GM12878 (cell line): ENCODE measurements around the gene TMEM256. TPM values are rescaled to one million over a fixed set of nuclear protein-coding genes. Genes with fewer than 3 reads are reported as not detected.
A peak's percentile ranks its signal among the peaks of the same experiment; 100 is the strongest.

Source experiments
- ATAC-seq: fragments of 200-7000 bp; cut with Tn5 transposase; 3 replicates; pipeline ENCODE4 v1.9.1; 2020; ENCODE audit warnings: mild to moderate bottlenecking, moderate library complexity
- BruUV-seq: library from RNA; stranded (reverse); fragments of 400-500 nt; replicated peaks from 2 replicates; lab custom pipeline; 2021; lab: Mats Ljungman, UMichigan
- CTCF ChIA-PET: fragments of 300-600 bp; sonication (Branson Sonifier 250); formaldehyde crosslinking; extraction: SDS; loops from one replicate; lab custom pipeline; 2021; ENCODE audit warnings: inconsistent platforms; lab: Yijun Ruan, JAX
- POLR2A ChIA-PET: fragments of 350-600 bp; formaldehyde crosslinking; extraction: SDS; loops from one replicate; lab custom pipeline; 2021; ENCODE audit warnings: inconsistent platforms; lab: Charles Lee
- RAD21 ChIA-PET: fragments of 300-600 bp; sonication (Branson Sonifier 250); formaldehyde crosslinking; loops from one replicate; lab custom pipeline; 2023; ENCODE audit warnings: antibody characterized with exemption; ENCODE audit not compliant: unreplicated experiment; lab: Charles Lee
- SMC1A ChIA-PET: fragments of 300-600 bp; sonication (Branson Sonifier 250); formaldehyde crosslinking; loops from one replicate; lab custom pipeline; 2023; ENCODE audit not compliant: unreplicated experiment, uncharacterized antibody; lab: Charles Lee
- DNase-seq: peaks from one replicate; pipeline ENCODE4 v3.0.0-alpha.2; 2011; ENCODE audit warnings: low read depth, low spot score
- FAIRE-seq: peaks from 3 replicates; lab custom pipeline; 2011; peaks lifted over from hg19 to GRCh38; lab: Jason Lieb, UNC
- H2AFZ ChIP-seq: 2 replicates; pipeline ENCODE4 v1.6.0; 2011; ENCODE audit warnings: low read depth, low read length, control low read depth; ENCODE audit not compliant: control insufficient read depth
- H3K27ac ChIP-seq: 2 replicates; pipeline ENCODE4 v1.5.1; 2011; ENCODE audit warnings: control low read depth; ENCODE audit not compliant: control insufficient read depth, insufficient read depth
- H3K27me3 ChIP-seq, 2 experiments: replicated peaks in 1 of 2; 2 replicates each; pipeline versions ENCODE4 v1.6.0 to v1.6.1; 2011; ENCODE audit warnings: low read length in 1 of 2; ENCODE audit not compliant: control insufficient read depth in 2 of 2, insufficient read depth in 2 of 2
- H3K36me3 ChIP-seq, 2 experiments: 2 replicates each; pipeline ENCODE4 v1.5.1; 2011; ENCODE audit warnings: low read length in 1 of 2; ENCODE audit not compliant: control insufficient read depth in 2 of 2, insufficient read depth in 2 of 2
- H3K4me1 ChIP-seq: 2 replicates; pipeline ENCODE4 v1.6.1; 2011; ENCODE audit warnings: mild to moderate bottlenecking, low read length, moderate library complexity, mixed read lengths; ENCODE audit not compliant: control insufficient read depth, insufficient read depth
- H3K4me2 ChIP-seq: 2 replicates; pipeline ENCODE4 v1.6.0; 2011; ENCODE audit warnings: control low read depth; ENCODE audit not compliant: control insufficient read depth, insufficient read depth
- H3K4me3 ChIP-seq: fragments of 200-600 bp; sonication (generic); 2 replicates; pipeline ENCODE4 v1.5.1; 2016
- H3K79me2 ChIP-seq: 2 replicates; pipeline ENCODE4 v1.6.0; 2011; ENCODE audit warnings: low read length; ENCODE audit not compliant: control insufficient read depth, insufficient read depth
- H3K9ac ChIP-seq: 2 replicates; pipeline ENCODE4 v1.8.0; 2011; ENCODE audit warnings: low read length, control low read depth, mixed read lengths; ENCODE audit not compliant: control insufficient read depth, insufficient read depth
- H3K9me3 ChIP-seq: replicated peaks from 3 replicates; pipeline ENCODE4 v1.5.1; 2011; ENCODE audit warnings: mild to moderate bottlenecking, low read length; ENCODE audit not compliant: control insufficient read depth, insufficient read depth
- H4K20me1 ChIP-seq: 2 replicates; pipeline ENCODE4 v1.6.0; 2011; ENCODE audit not compliant: control insufficient read depth, insufficient read depth
- MYB ChIP-seq: fragments of 150-350 bp; IDR thresholded peaks from 2 replicates; pipeline ENCODE4 v1.6.1; 2014; ENCODE audit warnings: mild to moderate bottlenecking, low read depth, low read length, borderline replicate concordance
- RAD21 ChIP-seq: IDR thresholded peaks from 2 replicates; pipeline ENCODE4 v1.6.1; 2011; ENCODE audit warnings: mild to moderate bottlenecking, low read depth, low read length, moderate library complexity; ENCODE audit not compliant: insufficient read depth
- RAD51 ChIP-seq: fragments of 450-650 bp; IDR thresholded peaks from 2 replicates; pipeline ENCODE4 v1.6.1; 2016; ENCODE audit warnings: moderate library complexity, mild to moderate bottlenecking, inconsistent platforms
- RB1 ChIP-seq: fragments of 450-650 bp; formaldehyde crosslinking; IDR thresholded peaks from 2 replicates; pipeline ENCODE4 v1.6.1; 2017; ENCODE audit warnings: mild to moderate bottlenecking, borderline replicate concordance
- SIX5 ChIP-seq: IDR thresholded peaks from 2 replicates; pipeline ENCODE4 v1.6.1; 2011; ENCODE audit warnings: mild to moderate bottlenecking, low read depth, low read length, moderate library complexity; ENCODE audit not compliant: severe bottlenecking
- SMC3 ChIP-seq: IDR thresholded peaks from 2 replicates; pipeline ENCODE4 v1.6.1; 2011; ENCODE audit warnings: low read length, improper control_type of control experiment, borderline replicate concordance
- ZNF622 ChIP-seq: fragments of 450-650 bp; IDR thresholded peaks from 2 replicates; pipeline ENCODE4 v1.6.1; 2017; ENCODE audit warnings: mild to moderate bottlenecking, inconsistent platforms
- ZSCAN29 ChIP-seq: fragments of 450-650 bp; IDR thresholded peaks from 2 replicates; pipeline ENCODE4 v1.6.1; 2017; ENCODE audit warnings: mild to moderate bottlenecking, moderate library complexity
- WGBS: methylation state at CpG from one replicate; pipeline ENCODE4 v1.1.6; 2016; ENCODE audit warnings: low lambda C conversion rate; ENCODE audit not compliant: insufficient replicate concordance, insufficient coverage; ENCODE audit errors: missing lambda C conversion rate; 5-methylcytosine and 5-hydroxymethylcytosine counted together
- in situ Hi-C: fragments of 300-500 bp; cut with MboI; formaldehyde crosslinking; loops from 9 replicates; pipeline ENCODE4 v1.14.3; 2018; ENCODE audit warnings: mixed read lengths
- intact Hi-C: fragments of 100-400 bp; cut with micrococcal nuclease; formaldehyde crosslinking; loops from one replicate; pipeline ENCODE4 v1.14.2; 2022; ENCODE audit not compliant: unreplicated experiment
- polyA plus RNA-seq, 11 experiments: library from polyadenylated mRNA; depleted of rRNA in 4 of 11; unstranded in 6 of 11; stranded (reverse) in 5 of 11; fragments of >200 nt; fragmentation: Nextera tagmentation in 4 of 11; fragmentation: Illumina TruSeq in 1 of 11; extraction: Ambion mirVana in 4 of 11; extraction: Trizol in 1 of 11; gene quantifications; 1 replicate in 1 of 11; 2 replicates in 10 of 11; pipeline versions ENCODE4 v1.2.1 to v1.2.3, GENCODE V29; 2011 to 2016; ENCODE audit warnings: inconsistent platforms in 2 of 11, missing spikeins in 2 of 11, low read depth in 1 of 11
- total RNA-seq, 4 experiments: library from RNA; depleted of rRNA in 3 of 4; stranded (reverse); fragments of >200 nt in 3 of 4; fragmentation: Illumina TruSeq in 1 of 4; extraction: Trizol in 1 of 4; gene quantifications; 2 replicates each; pipeline versions ENCODE4 v1.2.1 to v1.2.3, GENCODE V29; 2013 to 2021
- TF ChIP-seq, protein P1 (sequence below), 3 experiments: IDR thresholded peaks in 2 of 3; conservative IDR thresholded peaks in 1 of 3; 2 replicates each; pipeline ENCODE4 v1.5.1; 2011; ENCODE audit warnings: low read depth in 3 of 3, low read length in 3 of 3, mild to moderate bottlenecking in 3 of 3, control low read depth in 2 of 3, moderate library complexity in 2 of 3, inconsistent platforms in 1 of 3, mixed read lengths in 1 of 3; ENCODE audit not compliant: control insufficient read depth in 2 of 3, insufficient read depth in 1 of 3; ENCODE audit errors: extremely low read depth in 1 of 3
- TF ChIP-seq, protein P2 (sequence below): fragments of 450-650 bp; IDR thresholded peaks from 2 replicates; pipeline ENCODE4 v1.6.1; 2016; ENCODE audit warnings: mild to moderate bottlenecking

TMEM256 gene
- total and polyA plus RNA-seq, 10 of the 15 experiments (the other 5 are each of a cell fraction or from before 2014, with no cell fraction given), result 57.3 to 342 (median 95.7) TPM

DNA sequence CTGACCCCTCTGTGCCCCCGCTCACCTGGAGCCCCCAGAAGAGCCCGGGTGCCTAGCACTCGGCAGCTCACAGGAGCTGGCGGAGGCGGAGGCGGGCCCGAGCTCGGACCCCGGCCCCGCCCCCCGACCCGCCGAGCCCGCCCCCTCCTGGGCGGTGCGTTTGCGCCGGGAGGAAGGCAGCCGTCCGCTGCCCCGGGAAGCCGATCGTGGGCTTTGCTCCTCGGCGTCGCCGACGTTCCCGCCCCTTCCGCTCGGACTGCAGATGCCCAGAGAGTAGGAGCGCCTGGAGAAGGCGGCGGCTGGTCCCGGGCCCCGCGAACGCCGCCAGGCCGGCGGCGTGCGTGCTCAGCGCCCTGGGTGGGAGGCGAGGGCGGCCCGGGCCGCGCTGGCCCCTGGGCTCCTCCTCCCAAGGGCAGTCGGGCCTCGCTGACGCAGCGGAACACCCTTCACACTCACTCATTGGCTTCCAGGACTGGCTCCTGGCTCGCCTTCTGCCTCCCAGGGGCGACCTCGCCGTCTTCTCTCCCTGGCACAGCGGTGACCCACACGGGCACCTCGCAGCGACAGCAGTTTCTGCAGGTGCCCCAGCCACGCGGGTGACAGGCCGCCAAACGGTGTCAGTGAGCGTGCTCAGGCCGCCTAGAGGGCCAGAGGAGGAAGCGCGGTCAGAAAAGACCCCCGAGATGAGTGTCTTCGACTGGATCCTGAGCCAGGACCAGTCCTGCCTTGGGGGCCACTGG lies 9.3 kb downstream of the TMEM256 start, which contains the start of gene PLSCR3 (continued):
- TF ChIP-seq, protein P1, sequence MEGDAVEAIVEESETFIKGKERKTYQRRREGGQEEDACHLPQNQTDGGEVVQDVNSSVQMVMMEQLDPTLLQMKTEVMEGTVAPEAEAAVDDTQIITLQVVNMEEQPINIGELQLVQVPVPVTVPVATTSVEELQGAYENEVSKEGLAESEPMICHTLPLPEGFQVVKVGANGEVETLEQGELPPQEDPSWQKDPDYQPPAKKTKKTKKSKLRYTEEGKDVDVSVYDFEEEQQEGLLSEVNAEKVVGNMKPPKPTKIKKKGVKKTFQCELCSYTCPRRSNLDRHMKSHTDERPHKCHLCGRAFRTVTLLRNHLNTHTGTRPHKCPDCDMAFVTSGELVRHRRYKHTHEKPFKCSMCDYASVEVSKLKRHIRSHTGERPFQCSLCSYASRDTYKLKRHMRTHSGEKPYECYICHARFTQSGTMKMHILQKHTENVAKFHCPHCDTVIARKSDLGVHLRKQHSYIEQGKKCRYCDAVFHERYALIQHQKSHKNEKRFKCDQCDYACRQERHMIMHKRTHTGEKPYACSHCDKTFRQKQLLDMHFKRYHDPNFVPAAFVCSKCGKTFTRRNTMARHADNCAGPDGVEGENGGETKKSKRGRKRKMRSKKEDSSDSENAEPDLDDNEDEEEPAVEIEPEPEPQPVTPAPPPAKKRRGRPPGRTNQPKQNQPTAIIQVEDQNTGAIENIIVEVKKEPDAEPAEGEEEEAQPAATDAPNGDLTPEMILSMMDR (IDR thresholded peaks at IDR 0.05 in 2 of 3, conservative IDR thresholded peaks at IDR 0.05 in 1 of 3; ENCODE audit: control insufficient read depth in 2 of 3, extremely low read depth in 1 of 3, insufficient read depth in 1 of 3, low read depth in 3 of 3, low read length in 3 of 3), result peak; percentile 7 to 56 (median 44); a peak in 4 of 6 replicates
- TF ChIP-seq SMC3 (0 out of 2 replicates have a peak, but pooled peaks have one; percentile 16), ZNF622 (no peak), RB1 (0 out of 2 replicates have a peak, but pooled peaks have one; percentile 53)

DNA sequence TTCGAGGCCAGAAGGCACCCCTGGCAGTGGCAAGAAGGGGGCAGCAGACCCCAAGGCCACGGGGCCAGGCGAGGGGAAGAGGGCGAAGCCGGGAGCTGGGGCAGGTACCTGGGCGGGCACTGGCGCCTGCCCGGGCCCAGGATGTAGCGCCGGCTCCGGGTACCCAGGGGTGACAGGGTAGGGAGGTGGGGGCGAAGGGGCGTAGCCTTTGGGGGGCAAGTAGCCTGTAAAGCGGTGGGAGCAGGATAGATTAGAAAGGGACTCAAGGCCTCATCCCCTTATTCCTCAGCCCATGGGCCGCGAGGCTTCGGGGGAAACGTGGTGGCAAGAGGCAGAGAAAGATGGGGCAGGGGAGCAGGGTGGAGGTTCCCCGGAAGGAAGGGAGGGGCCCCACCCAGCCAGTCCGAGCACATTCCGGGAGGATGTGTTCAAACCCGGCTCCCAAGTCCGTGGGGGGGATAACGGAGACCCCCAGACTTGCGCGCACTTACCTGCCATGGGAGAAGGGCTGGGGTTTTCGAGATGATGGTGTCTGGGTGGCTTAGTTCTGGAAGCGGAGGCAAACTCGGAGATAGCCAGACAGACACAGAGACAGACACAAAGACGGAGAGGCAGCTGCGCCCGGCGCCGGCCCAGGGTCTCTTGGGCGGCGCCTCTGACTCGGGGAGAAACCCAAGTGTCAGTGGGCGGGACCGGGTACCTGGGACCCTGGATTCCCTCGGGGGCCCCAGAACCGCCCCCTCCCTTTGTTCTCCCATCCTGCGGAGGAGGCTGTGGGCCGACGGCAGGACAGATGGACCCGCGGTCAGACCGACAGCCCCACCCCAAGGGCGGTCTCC lies 10.1 kb downstream of the TMEM256 start:
- no peaks in the 10 kb centered on the region for H3K27me3 ChIP-seq
- TF ChIP-seq MYB (no peak), RAD21 (peak; percentile 39; the same call in 1 of the 2 replicates), ZSCAN29 (no peak), SIX5 (no peak), RAD51 (no peak)
- TF ChIP-seq, protein P1 (IDR thresholded peaks at IDR 0.05 in 2 of 3, conservative IDR thresholded peaks at IDR 0.05 in 1 of 3; ENCODE audit: control insufficient read depth in 2 of 3, extremely low read depth in 1 of 3, insufficient read depth in 1 of 3, low read depth in 3 of 3, low read length in 3 of 3), result 0 out of 6 replicates have a peak, but pooled peaks of 1 of the 3 experiments have one; percentile 11
- TF ChIP-seq, protein P2, sequence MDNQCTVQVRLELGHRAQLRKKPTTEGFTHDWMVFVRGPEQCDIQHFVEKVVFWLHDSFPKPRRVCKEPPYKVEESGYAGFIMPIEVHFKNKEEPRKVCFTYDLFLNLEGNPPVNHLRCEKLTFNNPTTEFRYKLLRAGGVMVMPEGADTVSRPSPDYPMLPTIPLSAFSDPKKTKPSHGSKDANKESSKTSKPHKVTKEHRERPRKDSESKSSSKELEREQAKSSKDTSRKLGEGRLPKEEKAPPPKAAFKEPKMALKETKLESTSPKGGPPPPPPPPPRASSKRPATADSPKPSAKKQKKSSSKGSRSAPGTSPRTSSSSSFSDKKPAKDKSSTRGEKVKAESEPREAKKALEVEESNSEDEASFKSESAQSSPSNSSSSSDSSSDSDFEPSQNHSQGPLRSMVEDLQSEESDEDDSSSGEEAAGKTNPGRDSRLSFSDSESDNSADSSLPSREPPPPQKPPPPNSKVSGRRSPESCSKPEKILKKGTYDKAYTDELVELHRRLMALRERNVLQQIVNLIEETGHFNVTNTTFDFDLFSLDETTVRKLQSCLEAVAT, result 0 out of 2 replicates have a peak, but pooled peaks have one; percentile 55

More for the DNA sequence above, 10.1 kb downstream of the TMEM256 start:
- Histone ChIP-seq H3K9ac (peak overlapping the region; percentile 85), H4K20me1 (no peaks in the 10 kb centered on the region), H3K9me3 (no peaks in the 10 kb centered on the region), H3K4me2 (peak overlapping the region; percentile 96), H3K4me3 (peak overlapping the region; percentile 80), H3K36me3 (no peaks in the 10 kb centered on the region), H3K79me2 (peaks cover 2% of the 10 kb centered on the region), H3K27ac (peak overlapping the region; percentile 58), H3K4me1 (no peaks in the 10 kb centered on the region), H2AFZ (peak overlapping the region; percentile 89)
- TSS peak; percentile 67 for BruUV-seq
- ATAC-seq (peak; percentile 70), FAIRE-seq (peak; percentile 31), DNase-seq (no peak)
- ChIA-PET SMC1A (no interaction called here), RAD21 (interaction anchor here (1.0 to 1.3 kb wide), 6 partner anchors 10 to 167 kb away, joined by 3 to 10 read pairs (median 4); partner anchors contain the start of genes ACAP1, TMEM102, TMEM256 and TNFSF12), CTCF (interaction anchor here (0.6 to 1.5 kb wide), 3 partner anchors 94 to 167 kb away, joined by 3 to 10 read pairs (median 4); partner anchors contain the start of gene SENP3), POLR2A (interaction anchor here (0.9 to 3.2 kb wide), 2 partner anchors 10 to 92 kb away, joined by 3 to 23 read pairs; partner anchors contain the start of gene TMEM256)
- in situ Hi-C loops (no loop called here), intact Hi-C loops (no loop called here)
- WGBS, result 7% methylated on average over 40 of the region's 48 CpGs
